Gastrocnemius medialis (tissue), 4 donors: ENCODE measurements around the gene LRRC45. TPM values are rescaled to one million over a fixed set of nuclear protein-coding genes. Genes with fewer than 3 reads are reported as not detected.

ENCODE experiments used
- ATAC-seq, 2 donors: fragments of 150-250 bp; one replicate each; pipeline ENCODE4 v1.9.1; 2016
- DNase-seq, 2 donors: peaks; one replicate each; pipeline ENCODE4 v3.0.0-alpha.2; 2019
- H3K27ac ChIP-seq, 4 donors: fragments of 200-600 bp; sonication (generic); 1 replicate in 1 of 4; 2 replicates in 3 of 4; pipeline ENCODE4 v1.5.1; 2016 to 2018; ENCODE audit warnings: mild to moderate bottlenecking in 2 of 4, moderate library complexity in 1 of 4
- H3K27me3 ChIP-seq, 3 donors: fragments of 200-600 bp; sonication (generic) in 2 of 3; 1 replicate in 1 of 3; 2 replicates in 2 of 3; pipeline versions ENCODE4 v1.5.1 to v1.6.0; 2016 to 2019; ENCODE audit warnings: mild to moderate bottlenecking in 1 of 3, moderate library complexity in 1 of 3
- H3K36me3 ChIP-seq, 2 donors: fragments of 200-600 bp; sonication (generic) in 1 of 2; one replicate each; pipeline ENCODE4 v1.5.1; 2017 to 2018
- H3K4me1 ChIP-seq, 2 donors: fragments of 200-600 bp; sonication (generic) in 1 of 2; one replicate each; pipeline ENCODE4 v1.5.1; 2016 to 2017; ENCODE audit warnings: mild to moderate bottlenecking in 2 of 2
- H3K4me3 ChIP-seq, 4 donors: fragments of 200-600 bp; sonication (generic) in 3 of 4; 1 replicate in 1 of 4; 2 replicates in 3 of 4; pipeline ENCODE4 v1.5.1; 2016 to 2019; ENCODE audit warnings: mild to moderate bottlenecking in 2 of 4
- H3K9me3 ChIP-seq, 3 donors: fragments of 200-600 bp; sonication (generic) in 2 of 3; 1 replicate in 1 of 3; 2 replicates in 2 of 3; pipeline ENCODE4 v1.5.1; 2016 to 2019
- CTCF ChIP-seq, 5 experiments: fragments of 450-650 bp in 3 of 5; fragments of 200-600 bp in 2 of 5; sonication (generic) in 2 of 5; IDR thresholded peaks in 4 of 5; conservative IDR thresholded peaks in 1 of 5; 1 replicate in 4 of 5; 2 replicates in 1 of 5; pipeline ENCODE4 v1.5.1; 2016 to 2019; ENCODE audit warnings: antibody characterized with exemption in 5 of 5, mild to moderate bottlenecking in 3 of 5, moderate library complexity in 3 of 5
- POLR2A ChIP-seq, 2 donors: fragments of 450-650 bp; IDR thresholded peaks; one replicate each; pipeline ENCODE4 v1.6.1; 2017; ENCODE audit warnings: antibody characterized with exemption in 2 of 2, mild to moderate bottlenecking in 2 of 2, moderate library complexity in 2 of 2
- in situ Hi-C, 4 donors: fragments of 200-750 bp; cut with MboI; loops; one replicate each; pipeline versions ENCODE4 v1.15.0 to v1.8.0; 2017; ENCODE audit warnings: low sequenced_read_pairs in 4 of 4
- intact Hi-C: fragments of 100-400 bp; cut with DNase I; formaldehyde crosslinking; loops from one replicate; pipeline ENCODE4 v1.15.1; 2023; ENCODE audit warnings: low total_unique reads
- total RNA-seq, 4 donors: library from RNA; depleted of rRNA; stranded (reverse); fragments of >200 nt; gene quantifications; one replicate each; pipeline versions ENCODE4 v1.1.0 to v1.2.3, GENCODE V29; 2016

LRRC45 gene
- total RNA-seq, 4 donors from 2014 or later: 1.1 to 5.0 (median 3.8) TPM

GRCh38 chr17:82000803-82001570, 22.1 kb upstream of the LRRC45 start:
- Histone ChIP-seq H3K27me3 (no peaks in the 10 kb centered on the region), H3K27ac (peak overlapping the region in 3 of 4 donors; percentile 26 to 72 (median 31)), H3K9me3 (no peaks in the 10 kb centered on the region), H3K36me3 (peaks cover 0 to 4% of the 10 kb centered on the region in 2 donors), H3K4me1 (peaks cover 35 to 68% of the 10 kb centered on the region in 2 donors), H3K4me3 (no peak overlapping the region)
- in situ Hi-C loops (no loop called here), intact Hi-C loops (loop anchor here (10.0 kb wide), 1 partner anchor 74 kb away; no protein-coding TSS in a partner anchor)
- TF ChIP-seq CTCF (IDR thresholded peaks at IDR 0.05 in 4 of 5, conservative IDR thresholded peaks at IDR 0.05 in 1 of 5): no peak
- no peak for TF ChIP-seq POLR2A (IDR thresholded peaks at IDR 0.05)
- ATAC-seq (peak; percentile 49 to 58), DNase-seq (peak in 1 of 2 donors; percentile 69)

- no peak overlapping the region for H3K4me3 ChIP-seq
- H3K36me3 ChIP-seq: peaks cover 0 to 1% of the 10 kb centered on the region in 2 donors
- TF ChIP-seq CTCF (IDR thresholded peaks at IDR 0.05 in 4 of 5, conservative IDR thresholded peaks at IDR 0.05 in 1 of 5): no peak
- no peak for TF ChIP-seq POLR2A (IDR thresholded peaks at IDR 0.05)
- in situ Hi-C loops (no loop called here), intact Hi-C loops (loop anchor here (10.0 kb wide), 1 partner anchor 73 kb away; no protein-coding TSS in a partner anchor)
- no peaks in the 10 kb centered on the region for H3K27me3 ChIP-seq
- DNase-seq: no peak
- no peak for ATAC-seq
- peaks cover 35 to 73% of the 10 kb centered on the region in 2 donors for H3K4me1 ChIP-seq
- H3K9me3 ChIP-seq: no peaks in the 10 kb centered on the region
- peak overlapping the region in 2 of 4 donors; percentile 26 to 72 for H3K27ac ChIP-seq
Observed at GRCh38 chr17:82001571-82002056, 21.5 kb upstream of the LRRC45 start.

- no peak for TF ChIP-seq POLR2A (IDR thresholded peaks at IDR 0.05)
- TF ChIP-seq CTCF (IDR thresholded peaks at IDR 0.05 in 4 of 5, conservative IDR thresholded peaks at IDR 0.05 in 1 of 5): no peak
- ATAC-seq (peak; percentile 71 to 72), DNase-seq (peak; percentile 48 to 71)
- Histone ChIP-seq H3K27ac (peak overlapping the region; percentile 7 to 58 (median 44)), H3K27me3 (no peaks in the 10 kb centered on the region), H3K4me3 (peak overlapping the region in 1 of 4 donors; percentile 13), H3K36me3 (no peaks in the 10 kb centered on the region), H3K4me1 (peaks cover 35 to 63% of the 10 kb centered on the region in 2 donors), H3K9me3 (no peaks in the 10 kb centered on the region)
- intact Hi-C loops: loop anchor here (1.0 to 10.0 kb wide), 2 partner anchors 35 to 71 kb away; no protein-coding TSS in a partner anchor
- in situ Hi-C loops: no loop called here
Observed at GRCh38 chr17:82003411-82004381, 19.4 kb upstream of the LRRC45 start.

- Histone ChIP-seq H3K9me3 (no peaks in the 10 kb centered on the region), H3K36me3 (no peaks in the 10 kb centered on the region), H3K27ac (no peak overlapping the region), H3K27me3 (no peaks in the 10 kb centered on the region), H3K4me1 (peaks cover 35 to 53% of the 10 kb centered on the region in 2 donors), H3K4me3 (no peak overlapping the region)
- ATAC-seq (no peak), DNase-seq (no peak)
- intact Hi-C loops: loop anchor here (10.0 kb wide), 1 partner anchor 70 kb away; no protein-coding TSS in a partner anchor
- in situ Hi-C loops: no loop called here
- no peak for TF ChIP-seq CTCF (IDR thresholded peaks at IDR 0.05 in 4 of 5, conservative IDR thresholded peaks at IDR 0.05 in 1 of 5)
- no peak for TF ChIP-seq POLR2A (IDR thresholded peaks at IDR 0.05)
Observed at GRCh38 chr17:82004517-82005455, 18.3 kb upstream of the LRRC45 start.
